ENCODE measurements around the gene FAT2.

DNA sequence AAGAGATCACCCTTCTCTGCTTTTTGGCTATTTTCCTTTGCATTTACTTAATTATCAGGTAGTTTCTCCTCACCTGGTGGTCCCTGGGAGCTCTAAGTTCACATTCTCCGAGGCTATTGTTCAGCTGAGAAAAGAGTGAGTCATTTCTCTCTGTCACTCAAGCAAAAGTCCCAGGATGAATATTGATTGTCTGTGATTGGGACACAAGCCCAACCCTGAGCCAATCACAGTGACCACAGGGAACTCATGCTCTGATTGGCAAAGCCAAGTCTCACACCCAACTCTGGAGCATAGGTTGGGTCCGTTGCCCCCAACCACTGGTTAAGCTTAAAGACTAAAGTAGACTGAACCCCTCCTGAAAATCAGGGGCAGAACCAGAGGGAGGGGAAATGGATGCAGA, 27.8 kb upstream of the FAT2 start:
- TF ChIP-seq, protein P1, sequence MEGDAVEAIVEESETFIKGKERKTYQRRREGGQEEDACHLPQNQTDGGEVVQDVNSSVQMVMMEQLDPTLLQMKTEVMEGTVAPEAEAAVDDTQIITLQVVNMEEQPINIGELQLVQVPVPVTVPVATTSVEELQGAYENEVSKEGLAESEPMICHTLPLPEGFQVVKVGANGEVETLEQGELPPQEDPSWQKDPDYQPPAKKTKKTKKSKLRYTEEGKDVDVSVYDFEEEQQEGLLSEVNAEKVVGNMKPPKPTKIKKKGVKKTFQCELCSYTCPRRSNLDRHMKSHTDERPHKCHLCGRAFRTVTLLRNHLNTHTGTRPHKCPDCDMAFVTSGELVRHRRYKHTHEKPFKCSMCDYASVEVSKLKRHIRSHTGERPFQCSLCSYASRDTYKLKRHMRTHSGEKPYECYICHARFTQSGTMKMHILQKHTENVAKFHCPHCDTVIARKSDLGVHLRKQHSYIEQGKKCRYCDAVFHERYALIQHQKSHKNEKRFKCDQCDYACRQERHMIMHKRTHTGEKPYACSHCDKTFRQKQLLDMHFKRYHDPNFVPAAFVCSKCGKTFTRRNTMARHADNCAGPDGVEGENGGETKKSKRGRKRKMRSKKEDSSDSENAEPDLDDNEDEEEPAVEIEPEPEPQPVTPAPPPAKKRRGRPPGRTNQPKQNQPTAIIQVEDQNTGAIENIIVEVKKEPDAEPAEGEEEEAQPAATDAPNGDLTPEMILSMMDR (conservative IDR thresholded peaks at IDR 0.05; ENCODE audit: low read length): no peak
- TF ChIP-seq EZH2phosphoT487 (IDR thresholded peaks at IDR 0.05; ENCODE audit: borderline replicate concordance, low read depth, low read length): no peak

Data from OCI-LY7 (cell line).